HL-60/S4 (cell line): Measurements from ENCODE around the gene ARL8B.

Experiments used
- in situ Hi-C: fragments of 300-500 bp; cut with MboI; formaldehyde crosslinking; loops from 2 replicates; pipeline ENCODE4 v1.14.3; 2022; ENCODE audit warnings: low sequenced_read_pairs

The ARL8B gene

GRCh38 chr3:5186089-5186857, 64.2 kb downstream of the ARL8B start:
- in situ Hi-C loops = no loop called here

- in situ Hi-C loops = no loop called here
Observed at GRCh38 chr3:5186858-5187155, 64.7 kb downstream of the ARL8B start.

GRCh38 chr3:5187156-5187919, 65.2 kb downstream of the ARL8B start, which contains the start of gene EDEM1:
TSS of gene EDEM1 (plus strand) at chr3:5187707. CDS start at chr3:5187806, 99 bp downstream.
- in situ Hi-C loops = no loop called here

- in situ Hi-C loops = no loop called here
Observed at GRCh38 chr3:5187920-5188418, 65.9 kb downstream of the ARL8B start.

GRCh38 chr3:5188419-5189221, 66.5 kb downstream of the ARL8B start:
- in situ Hi-C loops = no loop called here

GRCh38 chr3:5190147-5190791, 68.2 kb downstream of the ARL8B start:
- in situ Hi-C loops = no loop called here

GRCh38 chr3:5191555-5192304, 69.6 kb downstream of the ARL8B start:
- in situ Hi-C loops = no loop called here

GRCh38 chr3:5192571-5193365, 70.7 kb downstream of the ARL8B start:
- in situ Hi-C loops = no loop called here

GRCh38 chr3:5194341-5194740, 72.2 kb downstream of the ARL8B start:
- in situ Hi-C loops = no loop called here

- in situ Hi-C loops = no loop called here
Observed at GRCh38 chr3:5194801-5195509, 72.9 kb downstream of the ARL8B start.

- in situ Hi-C loops = no loop called here
Observed at GRCh38 chr3:5195605-5196004, 73.5 kb downstream of the ARL8B start.

GRCh38 chr3:5197022-5197421, 74.9 kb downstream of the ARL8B start:
- in situ Hi-C loops = no loop called here

GRCh38 chr3:5197470-5198312, 75.6 kb downstream of the ARL8B start:
- in situ Hi-C loops = no loop called here

GRCh38 chr3:5198313-5198677, 76.2 kb downstream of the ARL8B start:
- in situ Hi-C loops = no loop called here

- in situ Hi-C loops = no loop called here
Observed at GRCh38 chr3:5198986-5199731, 77.1 kb downstream of the ARL8B start.

GRCh38 chr3:5201536-5201935, 79.4 kb downstream of the ARL8B start:
- in situ Hi-C loops = no loop called here

- in situ Hi-C loops = no loop called here
Observed at GRCh38 chr3:5202222-5202621, 80.1 kb downstream of the ARL8B start.
